ENCODE results near the gene CLEC4M.
"Not testable (repeated sequence)": the region's sequence is repeated elsewhere in the genome, so short reads cannot be mapped to it uniquely, and the experiment has no call there.

The CLEC4M gene

DNA sequence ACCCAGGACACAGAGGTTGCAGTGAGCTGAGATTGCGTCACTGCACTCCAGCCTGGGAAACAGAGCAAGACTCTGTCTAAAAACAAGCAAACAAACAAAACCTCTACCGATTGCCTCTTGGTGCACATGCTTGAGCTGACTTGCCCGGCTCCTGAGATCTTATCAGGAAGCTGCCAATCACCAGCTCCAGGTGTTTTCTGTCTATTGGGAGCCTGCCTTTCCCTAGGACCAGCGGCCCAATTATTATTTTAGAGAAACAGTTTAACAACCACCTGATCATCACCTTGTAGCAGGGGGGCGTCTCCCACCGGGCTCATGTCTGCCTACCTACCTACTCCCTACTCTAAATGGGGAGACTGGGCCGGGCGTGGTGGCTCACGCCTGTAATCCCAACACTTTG is 10.8 kb downstream of the CLEC4M start:
- no peak for DNase-seq (ENCODE audit: low spot score)

DNA sequence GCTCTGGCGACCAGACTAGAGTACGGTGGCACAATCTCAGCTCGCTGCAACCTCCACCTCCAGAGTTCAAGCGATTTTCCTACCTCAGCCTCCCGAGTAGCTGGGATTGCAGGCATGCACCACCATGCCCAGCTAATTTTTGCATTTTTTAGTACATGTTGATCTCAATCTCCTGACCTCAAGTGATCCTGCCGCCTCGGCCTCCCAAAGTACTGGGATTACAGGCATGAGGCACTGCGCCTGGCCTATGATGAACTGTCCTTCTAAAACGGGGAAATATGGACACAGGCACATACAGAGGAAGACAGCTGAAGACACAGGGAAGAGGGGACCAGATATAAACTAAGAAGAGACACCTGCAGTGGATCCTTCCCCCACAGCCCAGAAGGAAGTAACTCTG is 12.7 kb downstream of the CLEC4M start:
- no peak for DNase-seq (ENCODE audit: low spot score)

DNA sequence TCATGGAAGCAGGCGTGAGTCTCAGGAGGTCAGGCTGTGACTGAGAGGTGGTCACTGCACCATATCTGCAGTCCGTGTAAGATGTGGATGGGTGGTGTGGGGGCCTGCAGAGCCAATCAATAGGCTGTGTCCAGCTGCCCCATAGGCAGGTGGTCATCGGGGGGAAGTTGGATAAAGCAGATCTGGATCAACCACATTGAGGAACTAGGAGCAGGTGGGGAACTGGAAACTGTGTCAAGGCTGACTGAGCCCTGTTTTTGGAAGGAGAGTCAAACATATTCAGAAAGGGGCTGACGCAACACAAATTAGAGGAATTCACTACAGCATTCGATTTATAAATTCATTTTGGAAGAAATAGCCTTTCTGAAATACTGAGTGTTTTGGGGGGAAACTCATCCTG is 15.0 kb downstream of the CLEC4M start:
- no peak for DNase-seq (ENCODE audit: low spot score)

DNA sequence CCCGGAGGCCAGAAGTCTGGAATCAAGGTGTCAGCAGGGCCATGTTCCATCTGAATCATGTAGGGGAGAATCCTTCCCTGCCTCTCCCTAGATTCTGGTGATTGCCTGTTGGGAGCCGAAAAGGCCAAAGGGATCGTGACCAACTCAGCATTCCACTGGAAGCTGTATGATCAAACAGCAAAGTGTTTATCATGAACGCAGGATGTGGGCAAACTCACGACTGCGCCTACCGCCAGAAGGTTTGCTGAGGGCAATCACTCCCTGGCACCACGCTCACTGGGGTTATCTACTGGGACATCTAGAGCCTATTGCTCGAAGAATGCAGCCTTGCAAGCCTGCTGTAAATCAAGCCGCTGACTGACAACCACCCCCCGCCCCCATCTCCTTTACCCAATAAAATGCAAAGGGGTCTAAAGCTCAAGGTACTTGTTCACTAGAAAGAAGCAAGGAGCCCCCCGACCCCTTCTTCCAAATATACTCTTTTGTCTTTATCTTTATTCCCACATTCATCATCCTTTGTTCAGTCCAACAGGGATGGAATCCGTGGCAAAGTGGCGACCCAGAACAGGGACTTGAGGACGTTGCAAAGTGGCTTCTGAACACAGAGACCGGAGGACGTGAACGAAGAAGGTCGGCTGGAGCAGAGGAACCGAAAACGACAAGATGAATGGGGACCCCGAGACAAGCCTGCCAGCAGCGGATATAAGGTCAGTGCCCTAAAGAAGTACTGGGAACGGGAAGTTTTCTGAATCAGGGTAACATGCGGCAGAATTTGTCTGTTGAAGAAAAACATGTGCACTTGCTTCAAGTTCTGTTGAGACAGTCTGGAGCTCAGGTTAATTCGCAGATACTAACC is 16.8 kb downstream of the CLEC4M start:
- DNase-seq (ENCODE audit: low spot score): no peak

DNA sequence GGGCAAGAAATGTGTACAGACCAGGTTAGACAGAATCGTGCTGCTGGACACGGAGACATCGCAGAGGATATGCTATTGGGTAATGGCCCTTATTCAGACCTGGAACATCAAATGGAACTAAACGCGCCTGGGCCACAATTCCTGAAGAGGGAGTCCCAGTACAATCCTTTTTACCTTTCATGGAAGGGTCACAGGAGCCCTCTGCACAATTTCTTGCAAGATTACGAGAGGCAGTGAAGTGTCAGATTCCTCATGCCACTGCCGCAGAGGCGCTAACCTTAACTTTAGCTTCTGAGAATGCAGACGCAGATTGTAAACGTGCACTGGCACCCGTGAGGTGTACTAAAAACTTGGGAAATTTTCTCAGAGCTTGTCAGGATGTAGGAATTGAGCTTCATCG is 18.1 kb downstream of the CLEC4M start:
- DNase-seq (ENCODE audit: low spot score): no peak

DNA sequence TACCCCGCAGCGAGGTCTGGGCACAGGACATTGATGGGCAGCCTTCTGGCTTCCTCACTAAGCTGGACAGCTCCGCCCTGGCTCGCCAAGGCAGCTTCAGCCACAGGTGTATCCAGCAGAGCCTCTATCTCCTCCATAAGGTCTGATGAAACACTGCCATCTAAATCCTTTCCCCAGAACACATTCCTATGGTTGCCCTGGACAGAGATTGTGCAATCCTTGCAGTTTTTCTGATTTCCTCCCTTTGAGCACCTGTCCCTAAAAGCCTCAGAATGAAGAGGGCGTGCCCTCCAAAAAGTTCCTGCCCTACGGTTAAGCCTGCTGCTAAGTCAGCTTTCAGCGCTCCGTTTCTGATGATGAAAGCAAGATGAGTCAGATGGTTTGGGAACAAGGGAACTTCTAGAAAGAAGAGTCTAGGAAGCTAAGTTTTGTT is 21.0 kb downstream of the CLEC4M start:
- DNase-seq (ENCODE audit: low spot score): peak; percentile 56

DNA sequence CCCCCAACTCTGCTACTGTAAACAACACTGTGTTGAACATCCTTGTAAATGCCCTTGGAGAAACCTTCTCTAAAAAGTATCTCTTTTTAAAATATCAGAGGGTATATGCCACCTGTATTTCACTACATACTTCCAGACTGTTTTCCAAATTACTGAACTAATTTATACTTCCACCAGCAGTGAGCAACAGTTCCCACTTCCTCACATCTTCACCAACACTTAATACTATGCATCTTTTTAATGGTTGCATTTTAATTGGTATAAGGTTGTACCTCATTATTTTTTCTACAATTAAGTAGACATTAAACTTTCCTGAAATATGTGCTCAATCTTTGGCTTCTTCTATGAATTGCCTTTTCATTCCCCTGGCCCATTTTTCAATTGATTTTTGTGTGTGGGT is 21.8 kb downstream of the CLEC4M start:
- DNase-seq (ENCODE audit: low spot score): no peak

DNA sequence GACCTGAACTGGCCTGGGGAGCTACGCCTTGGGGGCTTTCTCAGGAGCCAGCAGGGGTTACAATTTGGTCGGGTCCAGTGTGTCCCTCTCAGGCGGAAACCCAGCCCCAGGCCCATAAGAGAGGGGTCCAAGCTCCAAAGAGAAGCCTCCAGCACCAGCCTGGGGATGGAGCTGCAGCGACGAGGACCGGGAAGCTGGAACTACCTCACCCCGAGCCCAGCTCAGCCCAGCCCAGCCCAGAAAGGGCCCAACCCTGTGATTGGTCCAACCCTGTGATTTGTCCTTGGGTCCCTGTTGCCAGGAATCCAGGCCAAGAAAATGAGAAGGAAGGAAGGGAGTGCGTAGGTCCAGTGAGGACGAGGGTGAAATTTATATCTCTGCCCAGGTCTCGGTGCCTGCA is 24.1 kb downstream of the CLEC4M start:
- no peak for DNase-seq (ENCODE audit: low spot score)

DNA sequence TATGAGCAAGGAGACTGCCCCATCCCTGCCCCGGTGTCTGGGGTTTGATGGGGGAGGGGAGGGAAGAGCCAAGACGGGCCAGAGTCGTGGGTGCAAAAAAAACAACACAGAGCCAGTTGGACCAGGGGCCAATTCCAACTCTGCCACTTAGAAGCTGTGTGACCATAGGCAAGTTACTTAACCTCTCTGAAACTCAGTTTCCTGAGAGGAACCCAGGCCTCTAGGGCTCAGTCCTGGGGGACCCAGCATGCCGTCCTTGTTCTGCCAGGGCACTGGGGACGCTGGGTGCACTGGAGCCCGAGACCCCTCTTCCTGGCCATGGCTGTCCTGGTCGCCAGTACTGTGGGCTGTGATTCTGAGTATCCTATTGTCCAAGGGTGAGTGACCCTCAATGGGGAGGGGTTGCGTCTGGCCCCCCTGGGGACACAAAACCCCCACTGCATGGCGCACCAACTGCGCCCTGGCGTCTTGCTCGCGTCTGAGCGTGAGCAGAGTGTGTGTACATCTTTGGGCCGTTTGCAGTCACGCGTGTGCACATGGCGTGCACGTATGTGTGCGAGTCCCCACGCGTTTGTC is 24.6 kb downstream of the CLEC4M start:
- DNase-seq (ENCODE audit: low spot score): no peak

DNA sequence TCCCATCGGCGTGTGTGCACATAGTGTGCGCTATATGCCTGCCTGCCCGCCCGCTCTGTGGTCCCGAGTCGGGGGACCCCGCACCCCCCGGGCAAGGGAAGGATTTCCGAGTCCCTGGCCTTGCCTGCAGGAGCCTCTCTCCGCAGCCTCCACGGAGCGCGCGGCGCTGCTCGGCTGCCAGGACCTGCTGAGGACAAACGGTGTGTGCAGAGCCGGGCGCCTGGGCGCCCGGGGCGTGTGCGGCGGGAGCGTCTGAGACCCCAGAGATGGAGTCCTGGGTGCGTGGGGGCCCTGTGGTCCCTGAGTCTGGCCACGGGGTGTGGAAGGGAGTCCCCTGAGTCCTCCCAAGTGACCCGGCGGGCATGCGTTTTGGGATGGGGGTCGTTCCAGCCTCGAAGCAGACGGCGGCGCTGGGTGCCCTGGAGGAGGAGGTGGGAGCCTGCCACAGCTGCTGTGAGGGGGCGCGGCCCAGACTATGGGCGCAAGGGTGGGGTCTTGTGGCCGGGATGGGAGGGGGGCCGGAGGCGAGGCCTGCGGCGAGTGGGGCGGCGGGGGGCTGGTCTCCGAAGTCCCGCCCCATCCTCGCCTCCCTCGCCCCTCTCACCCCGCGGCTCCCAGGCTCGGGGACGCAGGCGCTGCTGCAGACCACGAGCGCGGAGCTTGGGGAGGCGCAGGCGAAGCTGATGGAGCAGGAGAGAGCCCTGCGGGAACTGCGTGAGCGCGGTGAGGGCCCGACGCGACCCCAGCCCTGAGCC is 25.3 kb downstream of the CLEC4M start:
- DNase-seq (ENCODE audit: low spot score): no peak

DNA sequence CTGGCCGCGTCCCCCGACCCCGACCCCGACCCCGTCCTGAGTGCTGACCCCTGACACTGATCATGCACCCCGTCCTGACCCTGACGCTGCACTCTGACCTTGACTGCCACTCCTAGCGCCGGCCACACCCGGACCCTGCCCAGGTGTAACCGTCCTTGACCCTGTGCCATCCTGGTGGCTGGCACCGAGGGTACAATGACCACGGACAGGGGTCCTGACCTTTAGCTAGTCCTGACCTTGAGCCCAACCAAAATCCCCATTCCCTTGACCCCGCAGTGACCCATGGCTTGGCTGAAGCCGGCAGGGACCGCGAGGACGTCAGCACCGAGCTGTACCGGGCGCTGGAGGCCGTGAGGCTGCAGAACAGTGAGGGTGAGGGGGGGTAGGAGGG is 25.9 kb downstream of the CLEC4M start:
- no peak for DNase-seq (ENCODE audit: low spot score)

DNA sequence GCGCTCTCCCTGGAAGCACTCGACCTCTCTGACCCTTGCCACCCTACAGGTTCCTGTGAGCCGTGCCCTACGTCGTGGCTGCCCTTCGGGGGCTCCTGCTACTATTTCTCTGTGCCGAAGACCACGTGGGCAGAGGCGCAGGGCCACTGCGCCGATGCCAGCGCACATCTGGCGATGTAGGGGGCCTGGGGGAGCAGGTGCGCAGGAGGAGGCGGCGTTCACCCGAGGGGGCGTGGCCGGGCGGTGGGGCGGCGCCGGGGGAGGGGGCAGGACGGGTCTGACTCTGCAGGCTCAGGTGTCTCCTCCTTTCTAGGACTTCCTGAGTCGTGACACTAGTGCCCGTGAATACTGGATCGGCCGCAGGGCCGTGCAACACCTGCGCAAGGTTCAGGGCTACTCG is 26.4 kb downstream of the CLEC4M start:
- no peak for DNase-seq (ENCODE audit: low spot score)

DNA sequence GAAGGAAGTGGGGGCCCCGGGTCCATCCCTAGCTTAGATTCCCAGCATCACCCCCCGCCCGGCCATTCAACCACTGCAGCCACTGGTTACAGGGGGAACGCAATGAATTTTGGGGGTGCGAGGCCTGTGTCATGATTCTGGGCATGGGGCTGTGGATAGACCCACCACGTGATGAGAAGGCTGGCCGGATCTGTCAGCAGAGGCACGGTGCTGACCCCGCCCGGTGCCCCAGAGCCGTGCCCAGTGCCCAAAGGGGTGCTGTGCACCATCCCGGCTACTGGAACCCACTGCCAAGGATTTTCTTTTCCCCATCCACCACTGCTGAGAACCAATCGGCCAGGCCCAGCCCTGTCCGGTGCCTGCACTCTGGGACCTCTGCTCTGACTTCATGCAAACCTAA is 27.4 kb downstream of the CLEC4M start:
- DNase-seq (ENCODE audit: low spot score): no peak

DNA sequence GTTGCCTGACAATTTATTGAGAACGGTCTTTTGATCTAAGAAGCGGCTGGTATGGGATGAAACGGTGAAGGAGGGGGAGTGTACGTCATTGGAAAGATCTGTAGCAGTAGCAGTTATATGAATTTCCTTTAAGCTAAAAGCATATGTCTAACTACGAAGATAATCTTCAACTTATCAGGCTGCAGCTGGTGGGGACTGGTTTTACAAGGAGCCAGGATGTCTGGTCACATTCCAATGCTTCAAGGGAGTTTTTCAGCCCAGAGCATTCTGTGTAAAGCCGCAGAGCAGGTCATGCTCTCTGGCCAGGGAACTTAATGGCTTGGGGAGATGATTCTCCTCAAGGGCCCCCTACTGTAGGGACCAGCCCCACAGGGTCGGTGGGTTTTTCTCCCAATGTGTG is 29.2 kb downstream of the CLEC4M start:
- DNase-seq (ENCODE audit: low spot score): no peak

DNA sequence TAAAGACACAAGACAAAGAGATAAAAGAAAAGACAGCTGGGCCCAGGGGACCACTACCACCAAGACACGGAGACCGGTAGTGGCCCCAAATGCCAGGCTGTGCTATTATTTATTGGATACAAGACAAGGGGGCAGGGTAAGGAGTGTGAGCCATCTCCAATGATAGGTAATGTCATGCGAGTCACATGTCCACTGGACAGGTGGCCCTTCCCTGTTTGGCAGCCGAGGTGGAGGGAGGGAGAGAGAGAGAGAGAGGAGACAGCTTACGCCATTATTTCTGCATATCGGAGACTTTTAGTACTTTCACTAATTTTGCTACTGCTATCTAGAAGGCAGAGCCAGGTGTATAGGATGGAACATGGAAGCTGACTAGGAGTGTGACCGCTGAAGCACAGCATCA is 29.7 kb downstream of the CLEC4M start:
- not testable (repeated sequence) for DNase-seq (ENCODE audit: low spot score)

DNA sequence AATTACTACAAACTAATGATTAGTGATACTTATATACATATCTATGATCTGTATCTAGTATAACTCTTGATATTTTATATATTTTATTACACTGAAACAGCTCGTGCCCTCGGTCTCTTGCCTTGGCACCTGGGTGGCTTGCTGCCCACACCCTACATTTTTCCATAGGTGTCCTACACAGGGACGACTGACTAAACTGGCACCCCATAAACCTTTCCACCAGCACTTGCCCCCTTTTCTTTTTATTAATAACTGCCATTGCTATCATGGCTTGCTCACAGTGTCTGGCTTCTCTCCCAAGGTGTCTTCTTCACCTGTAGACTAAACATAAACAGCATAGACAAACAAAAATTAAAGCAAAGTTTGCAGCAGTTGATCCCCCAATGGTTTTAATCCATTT is 30.4 kb downstream of the CLEC4M start:
- no peak for DNase-seq (ENCODE audit: low spot score)

DNA sequence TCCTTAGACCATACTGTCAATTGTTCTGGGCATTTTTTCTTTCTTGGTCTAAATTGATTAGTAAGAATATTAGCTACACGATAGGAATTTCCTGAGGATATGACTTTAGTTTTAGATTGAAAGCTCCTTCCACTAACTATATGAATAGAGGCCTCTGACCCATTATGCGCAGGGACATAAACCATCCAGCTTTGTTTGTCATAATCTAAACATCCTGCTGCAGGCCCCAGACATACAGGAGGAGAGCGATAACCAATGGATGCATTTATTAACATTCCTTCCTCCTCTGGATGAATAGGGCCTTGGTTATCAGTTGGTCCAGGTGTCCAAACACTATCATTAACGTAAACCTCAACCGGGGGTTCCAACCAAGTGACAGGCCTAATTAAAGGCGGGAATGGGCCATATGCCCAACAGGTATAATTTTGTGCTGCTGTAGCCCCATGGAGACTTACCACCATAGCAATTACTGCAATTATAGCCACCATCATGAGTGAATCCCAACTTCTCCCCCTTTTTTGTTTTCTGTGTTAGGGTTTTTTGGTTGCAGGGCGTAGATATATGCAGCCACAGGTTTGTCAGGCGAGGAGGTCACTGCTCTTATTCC is 32.6 kb downstream of the CLEC4M start:
- no peak for DNase-seq (ENCODE audit: low spot score)

DNA sequence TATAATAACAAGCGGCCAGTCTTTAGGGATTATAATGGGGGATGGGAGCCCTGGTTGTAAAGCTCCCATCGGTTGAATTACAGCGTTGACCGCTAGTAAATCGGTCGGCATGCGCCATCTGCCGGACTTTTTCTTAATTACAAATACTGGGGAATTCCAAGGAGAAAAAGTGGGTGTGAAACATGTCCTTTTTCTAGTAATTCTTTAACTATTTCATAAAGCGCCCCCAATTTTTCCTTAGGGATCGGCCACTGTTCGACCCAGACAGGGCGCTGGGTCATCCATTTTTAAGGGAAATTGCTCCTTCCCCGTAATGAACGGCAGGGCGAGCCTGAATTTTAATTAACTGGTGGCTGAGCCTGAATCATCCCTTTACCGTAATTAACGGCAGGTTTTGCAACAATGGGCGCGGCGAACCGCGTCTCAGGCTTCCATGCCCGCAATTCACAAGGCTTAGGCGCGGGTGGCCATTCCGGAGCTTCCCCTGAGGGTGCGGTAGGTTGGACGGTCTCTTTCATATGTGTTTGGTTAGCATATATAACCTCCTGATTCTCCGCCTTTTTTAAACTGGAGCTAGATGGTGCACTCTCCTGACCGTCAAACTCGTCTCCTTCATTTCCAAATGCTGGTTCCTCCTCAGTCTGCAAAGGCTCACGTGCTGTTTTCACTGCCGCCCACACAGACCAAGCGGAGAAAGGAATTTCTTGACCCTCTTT is 36.8 kb downstream of the CLEC4M start:
- peak; percentile 61 for DNase-seq (ENCODE audit: low spot score)

DNA sequence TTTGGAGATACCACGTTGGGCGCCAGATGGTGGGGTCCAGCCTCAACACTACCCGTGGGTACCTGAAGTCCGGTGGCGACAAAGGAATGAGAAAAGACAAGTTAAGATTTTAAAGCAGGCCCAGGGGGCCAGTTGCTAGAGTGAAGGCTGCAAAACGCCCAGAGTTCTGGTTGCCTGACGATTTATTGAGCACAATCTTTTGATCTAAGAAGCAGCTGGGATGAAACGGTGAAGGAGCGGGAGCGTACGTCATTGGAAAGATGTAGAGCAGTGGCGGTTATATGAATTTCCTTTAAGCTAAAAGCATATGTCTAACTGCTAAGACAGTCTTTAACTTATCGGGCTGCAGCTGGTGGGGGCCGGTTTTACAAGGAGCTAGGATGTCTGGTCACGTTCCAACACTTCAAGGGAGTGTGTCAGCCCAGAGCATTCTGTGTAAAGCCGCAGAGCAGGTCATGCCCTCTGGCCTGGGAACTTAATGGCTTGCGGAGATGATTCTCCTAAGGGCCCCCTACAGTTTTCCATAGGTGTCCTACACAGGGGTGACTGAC is 38.1 kb downstream of the CLEC4M start:
- no peak for DNase-seq (ENCODE audit: low spot score)

DNA sequence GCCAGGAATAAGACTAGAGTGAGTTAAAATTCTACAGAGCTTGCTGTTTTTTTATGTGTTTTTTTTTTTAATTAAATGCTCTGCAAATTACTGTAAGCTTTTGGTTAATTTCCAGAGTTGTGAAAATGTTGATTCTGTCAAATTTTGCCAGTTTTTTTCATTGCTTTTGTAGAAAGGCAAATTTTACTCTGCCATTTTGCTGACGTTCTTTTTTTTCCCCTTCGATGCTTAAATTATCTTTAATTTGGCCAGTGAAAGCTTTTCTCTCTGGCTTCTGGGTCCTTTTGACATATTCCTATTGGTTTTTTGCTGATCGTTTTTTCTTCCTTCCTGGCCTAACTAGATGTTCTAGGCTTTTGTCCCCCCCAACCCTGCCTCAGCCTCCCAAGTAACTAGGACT is 43.2 kb downstream of the CLEC4M start:
- DNase-seq (ENCODE audit: low spot score): no peak

DNA sequence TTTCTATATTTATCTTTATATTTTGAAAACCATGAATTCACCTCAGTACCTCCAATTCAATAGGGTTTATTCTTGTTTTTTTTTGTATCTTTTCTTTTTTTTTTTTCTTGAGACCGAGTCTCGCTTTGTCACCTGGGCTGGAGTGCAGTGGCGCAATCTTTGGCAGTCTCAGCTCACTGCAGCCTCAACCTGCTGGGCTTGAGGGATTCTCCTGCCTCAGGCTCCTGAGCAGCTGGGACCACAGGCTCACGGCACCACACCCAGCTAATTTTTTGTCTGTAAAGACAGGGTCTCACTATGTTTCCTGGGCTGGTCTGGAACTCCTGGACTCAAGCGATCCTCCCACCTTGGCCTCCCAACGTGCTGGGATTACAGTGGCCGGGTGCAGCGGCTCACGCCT is 43.8 kb downstream of the CLEC4M start:
- DNase-seq (ENCODE audit: low spot score): no peak

DNA sequence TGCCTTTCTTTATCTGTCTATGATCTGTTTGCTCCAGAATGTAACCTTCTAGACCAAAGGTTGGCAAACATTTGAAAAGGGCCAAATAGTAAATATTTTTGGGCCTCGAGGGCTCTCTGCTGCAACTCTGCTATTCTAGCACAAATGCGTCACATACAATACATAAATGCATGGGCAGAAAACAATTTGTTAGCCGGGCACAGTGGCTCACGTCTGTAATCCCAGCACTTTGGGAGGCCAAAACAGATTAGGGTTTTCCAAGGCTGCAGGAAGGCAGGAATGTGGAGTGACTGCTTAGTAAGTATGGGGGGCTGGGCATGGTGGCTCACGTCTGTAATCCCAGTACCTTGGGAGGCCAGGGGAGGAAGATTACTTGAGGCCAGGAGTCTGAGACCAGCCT is 45.1 kb downstream of the CLEC4M start:
- DNase-seq (ENCODE audit: low spot score): no peak
